ENCODE results near the gene GPR21. TPM values are rescaled to one million over a fixed set of nuclear protein-coding genes. Genes with fewer than 3 reads are reported as not detected.

Gene GPR21
- total and polyA plus RNA-seq, 4 experiments from 2014 or later, result 1.0 to 2.3 TPM; not detected in 2

DNA sequence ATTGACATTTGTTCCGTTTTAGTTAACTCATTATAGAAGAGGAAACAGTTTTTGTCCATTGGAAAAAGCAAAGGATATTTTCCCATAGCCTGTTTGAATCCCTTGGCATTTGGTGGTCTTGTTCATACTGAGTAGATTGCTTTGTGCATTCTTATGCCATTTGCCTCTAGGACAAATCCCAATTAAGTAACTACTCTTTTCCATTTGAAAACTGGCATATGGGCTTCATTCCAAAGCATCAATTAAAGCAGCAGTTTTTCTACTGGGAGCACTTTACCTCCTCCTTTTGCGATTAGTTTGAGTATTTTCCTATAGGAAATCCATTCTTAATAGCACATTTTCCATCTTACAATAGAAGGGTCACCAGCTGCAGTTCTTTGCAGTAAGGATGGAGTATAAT, 31.2 kb downstream of the GPR21 start:
- peaks cover 34 to 48% of the 10 kb centered on the region in 2 donors for H3K36me3 Mint-ChIP-seq
- no peak for DNase-seq
- CTCF ChIA-PET (ENCODE audit: partially characterized antibody), result interaction anchor here (0.5 kb wide), 1 partner anchor 978 kb away, joined by 3 read pairs; no protein-coding TSS in a partner anchor

DNA sequence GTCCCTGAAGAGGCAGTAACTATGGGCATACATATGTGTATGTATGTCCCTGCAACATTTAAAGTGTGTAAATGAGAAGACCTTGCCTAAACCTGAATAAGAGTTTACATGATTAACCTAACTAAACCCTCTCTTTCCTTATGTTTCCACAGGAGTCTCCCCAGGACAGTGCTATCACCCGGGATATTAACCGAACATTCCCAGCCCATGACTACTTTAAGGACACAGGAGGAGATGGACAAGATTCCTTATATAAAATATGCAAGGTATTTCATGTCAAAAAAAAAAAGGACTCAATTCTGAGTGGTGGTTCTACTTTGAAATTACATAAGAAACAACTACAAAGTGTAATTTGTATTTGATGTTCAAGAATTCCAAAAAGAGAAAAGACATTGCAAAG, 31.7 kb downstream of the GPR21 start:
- Mint-ChIP-seq H3K9me3 (no peaks in the 10 kb centered on the region), H3K4me1 (no peaks in the 10 kb centered on the region), H3K27ac (no peak overlapping the region), H3K36me3 (peaks cover 38 to 53% of the 10 kb centered on the region in 2 donors), H3K4me3 (no peak overlapping the region), H3K27me3 (no peaks in the 10 kb centered on the region)
- H3K9me3 ChIP-seq (ENCODE audit: control insufficient read depth in 1 of 2, low read length in 2 of 2), result no peaks in the 10 kb centered on the region
- CTCF ChIA-PET (ENCODE audit: partially characterized antibody), result no interaction called here
- no peak for DNase-seq
- peaks cover 19% of the 10 kb centered on the region for H3K36me3 ChIP-seq (ENCODE audit: insufficient read depth, low read length)
- H3K4me3 ChIP-seq (ENCODE audit: low read length in 2 of 2), result no peak overlapping the region
- POLR2A ChIA-PET (ENCODE audit: partially characterized antibody), result no interaction called here
- no peaks in the 10 kb centered on the region for H3K4me1 ChIP-seq (ENCODE audit: insufficient read depth, low read length)
- H3K27ac ChIP-seq (ENCODE audit: low read depth, low read length), result no peak overlapping the region
- intact Hi-C loops (cut with micrococcal nuclease), result no loop called here
- no peaks in the 10 kb centered on the region for H3K27me3 ChIP-seq (ENCODE audit: insufficient read depth, low read length)

More for the DNA sequence above, 31.2 kb downstream of the GPR21 start:
- H3K27me3 Mint-ChIP-seq, result no peaks in the 10 kb centered on the region
- H3K9me3 Mint-ChIP-seq, result no peaks in the 10 kb centered on the region
- Histone ChIP-seq H3K27ac (ENCODE audit: low read depth, low read length) (no peak overlapping the region), H3K36me3 (ENCODE audit: insufficient read depth, low read length) (peaks cover 19% of the 10 kb centered on the region), H3K4me1 (ENCODE audit: insufficient read depth, low read length) (no peaks in the 10 kb centered on the region), H3K9me3 (ENCODE audit: control insufficient read depth in 1 of 2, low read length in 2 of 2) (no peaks in the 10 kb centered on the region), H3K27me3 (ENCODE audit: insufficient read depth, low read length) (no peaks in the 10 kb centered on the region), H3K4me3 (ENCODE audit: low read length in 2 of 2) (no peak overlapping the region)
- H3K4me3 Mint-ChIP-seq, result no peak overlapping the region
- H3K27ac Mint-ChIP-seq, result no peak overlapping the region
- H3K4me1 Mint-ChIP-seq, result no peaks in the 10 kb centered on the region
- intact Hi-C loops (cut with micrococcal nuclease), result no loop called here
- POLR2A ChIA-PET (ENCODE audit: partially characterized antibody), result no interaction called here

DNA sequence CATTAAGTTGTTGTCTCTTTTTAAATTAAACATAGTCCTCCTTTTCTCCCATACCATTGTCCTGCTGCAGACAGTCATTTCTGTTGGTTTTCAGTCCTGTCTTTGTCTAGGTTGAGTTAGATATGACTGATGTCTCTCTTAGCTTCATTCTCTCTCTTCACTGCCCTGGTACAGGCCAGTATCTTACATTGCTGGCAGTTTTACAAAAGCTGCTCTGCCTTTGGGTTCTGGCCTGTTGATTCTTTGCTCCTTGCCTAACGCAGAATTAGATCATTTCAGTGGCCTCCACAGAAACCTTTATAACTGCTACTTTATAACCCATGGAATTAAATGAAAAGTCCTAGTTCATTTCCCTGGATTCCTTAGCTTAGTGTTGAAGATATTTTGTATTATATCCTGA, 33.7 kb downstream of the GPR21 start:
- CTCF ChIA-PET (ENCODE audit: partially characterized antibody), result no interaction called here
- no peaks in the 10 kb centered on the region for H3K9me3 ChIP-seq (ENCODE audit: control insufficient read depth in 1 of 2, low read length in 2 of 2)
- Mint-ChIP-seq H3K27ac (no peak overlapping the region), H3K4me1 (peaks cover 0 to 1% (median 0%) of the 10 kb centered on the region in 4 donors), H3K27me3 (no peaks in the 10 kb centered on the region), H3K4me3 (no peak overlapping the region), H3K36me3 (peaks cover 50 to 69% of the 10 kb centered on the region in 2 donors), H3K9me3 (no peaks in the 10 kb centered on the region)
- H3K4me3 ChIP-seq (ENCODE audit: low read length in 2 of 2), result no peak overlapping the region
- intact Hi-C loops (cut with micrococcal nuclease), result no loop called here
- H3K27ac ChIP-seq (ENCODE audit: low read depth, low read length), result no peak overlapping the region
- POLR2A ChIA-PET (ENCODE audit: partially characterized antibody), result no interaction called here
- H3K4me1 ChIP-seq (ENCODE audit: insufficient read depth, low read length), result no peaks in the 10 kb centered on the region
- H3K36me3 ChIP-seq (ENCODE audit: insufficient read depth, low read length), result peaks cover 19% of the 10 kb centered on the region
- no peak for DNase-seq
- no peaks in the 10 kb centered on the region for H3K27me3 ChIP-seq (ENCODE audit: insufficient read depth, low read length)

DNA sequence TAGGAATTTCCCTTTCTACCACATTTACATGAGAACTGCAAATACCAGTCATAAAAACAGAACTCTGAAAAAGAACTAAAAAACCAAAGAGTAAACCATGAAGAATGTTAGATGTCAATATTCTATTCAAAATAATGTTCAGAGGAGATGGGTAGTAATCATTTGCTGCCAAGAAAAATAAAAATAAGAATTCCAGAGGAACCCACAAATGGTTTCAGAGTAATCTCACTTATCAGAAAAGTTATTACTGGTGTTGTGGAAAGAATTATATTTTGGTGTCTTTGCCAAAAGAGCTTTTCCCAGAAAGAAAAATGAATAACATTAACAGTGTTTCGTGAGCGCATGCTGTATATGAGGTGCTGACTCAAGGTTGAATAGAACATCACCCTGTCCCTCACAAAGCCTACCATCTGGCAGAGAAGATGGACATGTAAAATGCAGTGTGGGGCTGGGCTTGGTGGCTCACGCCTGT, 35.6 kb downstream of the GPR21 start:
- Histone ChIP-seq H3K36me3 (ENCODE audit: insufficient read depth, low read length) (peaks cover 19% of the 10 kb centered on the region), H3K4me1 (ENCODE audit: insufficient read depth, low read length) (no peaks in the 10 kb centered on the region), H3K27ac (ENCODE audit: low read depth, low read length) (no peak overlapping the region), H3K4me3 (ENCODE audit: low read length in 2 of 2) (no peak overlapping the region), H3K27me3 (ENCODE audit: insufficient read depth, low read length) (no peaks in the 10 kb centered on the region), H3K9me3 (ENCODE audit: control insufficient read depth in 1 of 2, low read length in 2 of 2) (no peaks in the 10 kb centered on the region)
- H3K9me3 Mint-ChIP-seq, result no peaks in the 10 kb centered on the region
- intact Hi-C loops (cut with micrococcal nuclease), result no loop called here
- ChIA-PET CTCF (ENCODE audit: partially characterized antibody) (no interaction called here), POLR2A (ENCODE audit: partially characterized antibody) (no interaction called here)
- no peak for DNase-seq
- no peak overlapping the region for H3K27ac Mint-ChIP-seq
- no peak overlapping the region for H3K4me3 Mint-ChIP-seq
- H3K4me1 Mint-ChIP-seq, result peaks cover 0 to 4% (median 0%) of the 10 kb centered on the region in 4 donors
- H3K36me3 Mint-ChIP-seq, result peaks cover 54 to 76% of the 10 kb centered on the region in 2 donors
- H3K27me3 Mint-ChIP-seq, result no peaks in the 10 kb centered on the region

DNA sequence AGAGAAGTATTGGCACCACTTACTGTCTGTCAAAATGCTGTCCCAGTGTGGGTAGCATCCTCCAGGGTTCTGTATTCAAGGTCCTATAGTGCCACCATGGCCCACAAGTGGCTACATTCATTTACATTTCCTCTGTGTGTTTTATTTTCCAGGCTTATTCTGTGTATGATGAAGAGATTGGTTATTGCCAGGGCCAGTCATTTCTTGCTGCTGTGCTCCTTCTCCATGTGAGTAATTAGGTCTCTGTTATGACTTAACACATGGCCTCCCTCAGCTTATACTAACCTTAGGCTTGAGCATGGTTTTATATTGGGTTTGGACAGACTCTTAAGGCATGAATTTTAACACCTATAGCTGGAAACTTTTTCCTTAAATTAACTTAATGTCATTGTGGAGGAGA, 36.7 kb downstream of the GPR21 start:
- DNase-seq, result no peak
- H3K36me3 Mint-ChIP-seq, result peaks cover 53 to 72% of the 10 kb centered on the region in 2 donors
- no peak overlapping the region for H3K4me3 ChIP-seq (ENCODE audit: low read length in 2 of 2)
- CTCF ChIA-PET (ENCODE audit: partially characterized antibody), result interaction anchor here (0.8 kb wide), 1 partner anchor 11 kb away, joined by 3 read pairs; no protein-coding TSS in a partner anchor
- no peak overlapping the region for H3K27ac ChIP-seq (ENCODE audit: low read depth, low read length)
- intact Hi-C loops (cut with micrococcal nuclease), result no loop called here
- H3K9me3 Mint-ChIP-seq, result no peaks in the 10 kb centered on the region
- H3K9me3 ChIP-seq (ENCODE audit: control insufficient read depth in 1 of 2, low read length in 2 of 2), result no peaks in the 10 kb centered on the region
- peaks cover 0 to 4% (median 0%) of the 10 kb centered on the region in 4 donors for H3K4me1 Mint-ChIP-seq
- H3K4me3 Mint-ChIP-seq, result no peak overlapping the region
- no peaks in the 10 kb centered on the region for H3K4me1 ChIP-seq (ENCODE audit: insufficient read depth, low read length)
- POLR2A ChIA-PET (ENCODE audit: partially characterized antibody), result interaction anchor here (0.6 kb wide), 1 partner anchor 96 kb away, joined by 3 read pairs; no protein-coding TSS in a partner anchor
- H3K36me3 ChIP-seq (ENCODE audit: insufficient read depth, low read length), result peaks cover 13% of the 10 kb centered on the region
- H3K27ac Mint-ChIP-seq, result no peak overlapping the region
- no peaks in the 10 kb centered on the region for H3K27me3 Mint-ChIP-seq
- H3K27me3 ChIP-seq (ENCODE audit: insufficient read depth, low read length), result no peaks in the 10 kb centered on the region

DNA sequence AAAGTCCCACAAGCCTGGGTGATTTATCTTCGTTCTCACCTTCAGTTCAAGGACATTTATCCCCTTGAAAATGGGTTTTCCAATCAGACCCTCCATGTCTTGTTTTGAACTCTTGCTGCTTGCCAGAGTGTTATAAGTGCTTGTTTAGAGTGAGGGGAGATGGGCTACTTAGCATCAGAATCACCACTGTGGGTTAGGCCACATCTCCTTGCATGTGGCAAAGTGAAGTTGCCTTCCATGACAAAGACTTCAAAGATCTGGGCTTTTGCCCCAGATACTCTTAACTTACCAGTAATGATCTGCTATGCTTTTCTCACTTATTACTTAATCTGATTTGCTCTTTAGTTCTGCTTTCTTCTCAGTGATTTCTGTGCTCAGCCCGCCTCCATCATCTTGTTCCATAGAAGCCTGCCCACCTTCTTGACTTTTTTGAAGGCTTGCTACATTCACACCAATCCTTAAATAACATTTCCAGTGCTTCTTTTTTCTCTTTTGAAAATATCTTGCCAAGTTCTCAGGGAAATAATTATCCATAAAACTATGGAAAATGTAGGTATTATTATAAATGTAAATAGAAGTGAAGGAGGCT, 39.0 kb downstream of the GPR21 start:
- H3K27ac ChIP-seq (ENCODE audit: low read depth, low read length), result no peak overlapping the region
- H3K36me3 ChIP-seq (ENCODE audit: insufficient read depth, low read length), result no peaks in the 10 kb centered on the region
- H3K4me3 ChIP-seq (ENCODE audit: low read length in 2 of 2), result no peak overlapping the region
- Mint-ChIP-seq H3K27ac (peak overlapping the region in 3 of 7 donors; percentile 16 to 47 (median 44)), H3K36me3 (peaks cover 40 to 69% of the 10 kb centered on the region in 2 donors), H3K9me3 (no peaks in the 10 kb centered on the region), H3K4me1 (peaks cover 0 to 4% (median 0%) of the 10 kb centered on the region in 4 donors), H3K4me3 (no peak overlapping the region), H3K27me3 (no peaks in the 10 kb centered on the region)
- DNase-seq, result no peak
- intact Hi-C loops (cut with micrococcal nuclease), result no loop called here
- H3K9me3 ChIP-seq (ENCODE audit: control insufficient read depth in 1 of 2, low read length in 2 of 2), result no peaks in the 10 kb centered on the region
- CTCF ChIA-PET (ENCODE audit: partially characterized antibody), result interaction anchor here (1.7 kb wide), 1 partner anchor 277 kb away, joined by 5 read pairs; no protein-coding TSS in a partner anchor
- no peaks in the 10 kb centered on the region for H3K4me1 ChIP-seq (ENCODE audit: insufficient read depth, low read length)
- no peaks in the 10 kb centered on the region for H3K27me3 ChIP-seq (ENCODE audit: insufficient read depth, low read length)
- POLR2A ChIA-PET (ENCODE audit: partially characterized antibody), result no interaction called here

DNA sequence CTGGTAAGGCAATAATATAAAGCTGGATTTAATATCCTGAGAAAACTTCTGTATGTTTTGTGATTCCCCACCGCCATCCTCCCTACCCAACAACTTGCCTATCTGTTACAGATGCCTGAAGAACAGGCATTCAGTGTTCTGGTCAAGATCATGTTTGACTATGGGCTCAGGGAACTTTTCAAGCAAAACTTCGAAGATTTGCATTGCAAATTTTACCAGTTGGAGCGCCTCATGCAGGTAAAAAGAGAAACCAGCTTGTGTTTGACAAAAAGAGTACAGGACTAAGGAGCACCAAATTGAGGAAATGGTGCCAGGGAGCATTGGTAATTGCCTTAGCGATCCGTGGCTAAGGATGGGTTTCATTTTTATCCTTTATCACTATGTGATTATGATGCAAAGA, 40.0 kb downstream of the GPR21 start:
- CTCF ChIA-PET (ENCODE audit: partially characterized antibody), result interaction anchor here (1.7 kb wide), 1 partner anchor 276 kb away, joined by 5 read pairs; no protein-coding TSS in a partner anchor
- H3K27me3 Mint-ChIP-seq, result no peaks in the 10 kb centered on the region
- no peak overlapping the region for H3K27ac ChIP-seq (ENCODE audit: low read depth, low read length)
- peak overlapping the region in 1 of 7 donors; percentile 61 for H3K27ac Mint-ChIP-seq
- H3K27me3 ChIP-seq (ENCODE audit: insufficient read depth, low read length), result no peaks in the 10 kb centered on the region
- H3K36me3 Mint-ChIP-seq, result peaks cover 37 to 75% of the 10 kb centered on the region in 2 donors
- H3K36me3 ChIP-seq (ENCODE audit: insufficient read depth, low read length), result no peaks in the 10 kb centered on the region
- H3K4me1 Mint-ChIP-seq, result peaks cover 0 to 4% (median 0%) of the 10 kb centered on the region in 4 donors
- DNase-seq, result no peak
- no peaks in the 10 kb centered on the region for H3K4me1 ChIP-seq (ENCODE audit: insufficient read depth, low read length)
- H3K9me3 Mint-ChIP-seq, result no peaks in the 10 kb centered on the region
- H3K4me3 ChIP-seq (ENCODE audit: low read length in 2 of 2), result no peak overlapping the region
- POLR2A ChIA-PET (ENCODE audit: partially characterized antibody), result no interaction called here
- no peaks in the 10 kb centered on the region for H3K9me3 ChIP-seq (ENCODE audit: control insufficient read depth in 1 of 2, low read length in 2 of 2)
- intact Hi-C loops (cut with micrococcal nuclease), result no loop called here
- no peak overlapping the region for H3K4me3 Mint-ChIP-seq

Measured in CD4-positive, alpha-beta memory T cell (primary cell).